Measurements from ENCODE around the gene PKP4. TPM values are rescaled to one million over a fixed set of nuclear protein-coding genes. Genes with fewer than 3 reads are reported as not detected.
"Not testable (repeated sequence)": the region's sequence is repeated elsewhere in the genome, so short reads cannot be mapped to it uniquely, and the experiment has no call there.

The PKP4 gene
- total RNA-seq, 1 donor from 2014 or later, result 30.5 TPM

GRCh38 chr2:158676696-158677095 is 219.9 kb downstream of the PKP4 start:
- intact Hi-C loops (cut with micrococcal nuclease), result no loop called here

- intact Hi-C loops (cut with micrococcal nuclease), result no loop called here
Measured at GRCh38 chr2:158677542-158677941, 220.8 kb downstream of the PKP4 start.

GRCh38 chr2:158681816-158682215 is 225.1 kb downstream of the PKP4 start:
- intact Hi-C loops (cut with micrococcal nuclease), result no loop called here

- intact Hi-C loops (cut with micrococcal nuclease), result no loop called here
Measured at GRCh38 chr2:158685646-158686045, 228.9 kb downstream of the PKP4 start.

- intact Hi-C loops (cut with micrococcal nuclease), result no loop called here
Measured at GRCh38 chr2:158686210-158686691, 229.5 kb downstream of the PKP4 start.

- intact Hi-C loops (cut with micrococcal nuclease), result no loop called here
Measured at GRCh38 chr2:158687315-158687714, 230.6 kb downstream of the PKP4 start.

- intact Hi-C loops (cut with micrococcal nuclease), result no loop called here
Measured at GRCh38 chr2:158688721-158689120, 232.0 kb downstream of the PKP4 start.

- intact Hi-C loops (cut with micrococcal nuclease), result no loop called here
Measured at GRCh38 chr2:158689391-158689790, 232.6 kb downstream of the PKP4 start.

- intact Hi-C loops (cut with micrococcal nuclease), result no loop called here
Measured at GRCh38 chr2:158690823-158691222, 234.1 kb downstream of the PKP4 start.

GRCh38 chr2:158691619-158692018 is 234.9 kb downstream of the PKP4 start:
- intact Hi-C loops (cut with micrococcal nuclease), result no loop called here

GRCh38 chr2:158692372-158693103 is 235.8 kb downstream of the PKP4 start:
- intact Hi-C loops (cut with micrococcal nuclease), result no loop called here

GRCh38 chr2:158693476-158693875 is 236.7 kb downstream of the PKP4 start:
- intact Hi-C loops (cut with micrococcal nuclease), result no loop called here

GRCh38 chr2:158695305-158695704 is 238.6 kb downstream of the PKP4 start:
- intact Hi-C loops (cut with micrococcal nuclease), result no loop called here

- intact Hi-C loops (cut with micrococcal nuclease), result not testable (repeated sequence)
Measured at GRCh38 chr2:158695744-158696143, 239.0 kb downstream of the PKP4 start.

- intact Hi-C loops (cut with micrococcal nuclease), result no loop called here
Measured at GRCh38 chr2:158699323-158699722, 242.6 kb downstream of the PKP4 start.

GRCh38 chr2:158701101-158701500 is 244.3 kb downstream of the PKP4 start:
- intact Hi-C loops (cut with micrococcal nuclease), result no loop called here

- intact Hi-C loops (cut with micrococcal nuclease), result no loop called here
Measured at GRCh38 chr2:158702740-158703139, 246.0 kb downstream of the PKP4 start.

GRCh38 chr2:158704724-158705465 is 248.1 kb downstream of the PKP4 start:
- intact Hi-C loops (cut with micrococcal nuclease), result not testable (repeated sequence)

GRCh38 chr2:158712791-158713522 is 256.2 kb downstream of the PKP4 start:
- intact Hi-C loops (cut with micrococcal nuclease), result no loop called here

GRCh38 chr2:158713523-158714138 is 256.9 kb downstream of the PKP4 start:
- intact Hi-C loops (cut with micrococcal nuclease), result no loop called here

- intact Hi-C loops (cut with micrococcal nuclease), result no loop called here
Measured at GRCh38 chr2:158714420-158714819, 257.7 kb downstream of the PKP4 start.

All from T-helper 2 cell treated with Interferon-gamma antibody and Interleukin-4, amounts not matched to agents 100 ng/mL and 5 ng/mL, for 36 hours (primary cell).